Neural crest cell (in vitro differentiated cells): ENCODE data around the gene ITPR1. TPM values are rescaled to one million over a fixed set of nuclear protein-coding genes. Genes with fewer than 3 reads are reported as not detected.

Source experiments
- DNase-seq: peaks from one replicate; pipeline ENCODE4 v3.0.0; 2021; ENCODE audit warnings: low read depth, mixed read lengths, low spot score
- H3K27ac Mint-ChIP-seq: one replicate; pipeline ENCODE4 v1.8.0; 2021; ENCODE audit warnings: mild to moderate bottlenecking, mixed read lengths; ENCODE audit not compliant: unreplicated experiment
- H3K27me3 Mint-ChIP-seq: 2 replicates; pipeline ENCODE4 v1.8.0; 2021; ENCODE audit warnings: low read depth, mild to moderate bottlenecking, mixed read lengths
- H3K36me3 Mint-ChIP-seq: 2 replicates; pipeline ENCODE4 v1.8.0; 2021; ENCODE audit warnings: low read depth, mild to moderate bottlenecking, mixed read lengths
- H3K4me1 Mint-ChIP-seq: 2 replicates; pipeline ENCODE4 v1.8.0; 2021; ENCODE audit warnings: mixed read lengths
- H3K4me3 Mint-ChIP-seq: one replicate; pipeline ENCODE4 v1.8.0; 2021; ENCODE audit warnings: mild to moderate bottlenecking, mixed read lengths
- H3K9me3 Mint-ChIP-seq: 2 replicates; pipeline ENCODE4 v1.8.0; 2021; ENCODE audit warnings: mixed read lengths
- total RNA-seq: library from RNA; stranded (reverse); gene quantifications from 2 replicates; pipeline ENCODE4 v1.2.1, GENCODE V29; 2021
- TF ChIP-seq, protein P1 (sequence below): fragments of 200-600 bp; sonication (generic); conservative IDR thresholded peaks from 2 replicates; pipeline ENCODE4 v1.5.0; 2021; ENCODE audit warnings: antibody characterized with exemption, mild to moderate bottlenecking

Gene ITPR1
- total RNA-seq, 1 donor from 2014 or later = 4.8 TPM

DNA sequence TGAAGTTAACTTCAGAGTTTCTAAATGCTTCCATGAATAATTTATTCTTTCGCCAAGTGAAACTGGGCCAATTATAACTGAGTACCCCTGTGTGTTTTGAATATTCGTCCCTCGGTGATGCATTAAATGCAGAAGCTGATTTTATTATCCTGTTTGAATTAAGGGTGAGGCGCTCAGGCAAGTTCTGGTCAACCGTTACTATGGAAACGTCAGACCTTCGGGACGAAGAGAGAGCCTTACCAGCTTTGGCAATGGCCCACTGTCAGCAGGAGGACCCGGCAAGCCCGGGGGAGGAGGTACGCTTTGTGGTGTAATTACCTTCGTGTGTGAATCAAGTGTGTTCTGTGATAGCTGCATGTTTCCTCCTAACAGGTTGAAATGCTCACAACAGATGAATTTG lies 239.8 kb downstream of the ITPR1 start:
- H3K27ac Mint-ChIP-seq = no peak overlapping the region
- no peak for DNase-seq
- H3K9me3 Mint-ChIP-seq = no peaks in the 10 kb centered on the region
- H3K4me3 Mint-ChIP-seq = no peak overlapping the region
- no peaks in the 10 kb centered on the region for H3K36me3 Mint-ChIP-seq
- TF ChIP-seq, protein P1, sequence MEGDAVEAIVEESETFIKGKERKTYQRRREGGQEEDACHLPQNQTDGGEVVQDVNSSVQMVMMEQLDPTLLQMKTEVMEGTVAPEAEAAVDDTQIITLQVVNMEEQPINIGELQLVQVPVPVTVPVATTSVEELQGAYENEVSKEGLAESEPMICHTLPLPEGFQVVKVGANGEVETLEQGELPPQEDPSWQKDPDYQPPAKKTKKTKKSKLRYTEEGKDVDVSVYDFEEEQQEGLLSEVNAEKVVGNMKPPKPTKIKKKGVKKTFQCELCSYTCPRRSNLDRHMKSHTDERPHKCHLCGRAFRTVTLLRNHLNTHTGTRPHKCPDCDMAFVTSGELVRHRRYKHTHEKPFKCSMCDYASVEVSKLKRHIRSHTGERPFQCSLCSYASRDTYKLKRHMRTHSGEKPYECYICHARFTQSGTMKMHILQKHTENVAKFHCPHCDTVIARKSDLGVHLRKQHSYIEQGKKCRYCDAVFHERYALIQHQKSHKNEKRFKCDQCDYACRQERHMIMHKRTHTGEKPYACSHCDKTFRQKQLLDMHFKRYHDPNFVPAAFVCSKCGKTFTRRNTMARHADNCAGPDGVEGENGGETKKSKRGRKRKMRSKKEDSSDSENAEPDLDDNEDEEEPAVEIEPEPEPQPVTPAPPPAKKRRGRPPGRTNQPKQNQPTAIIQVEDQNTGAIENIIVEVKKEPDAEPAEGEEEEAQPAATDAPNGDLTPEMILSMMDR = no peak
- peaks cover 35% of the 10 kb centered on the region for H3K4me1 Mint-ChIP-seq
- peaks cover 12% of the 10 kb centered on the region for H3K27me3 Mint-ChIP-seq

DNA sequence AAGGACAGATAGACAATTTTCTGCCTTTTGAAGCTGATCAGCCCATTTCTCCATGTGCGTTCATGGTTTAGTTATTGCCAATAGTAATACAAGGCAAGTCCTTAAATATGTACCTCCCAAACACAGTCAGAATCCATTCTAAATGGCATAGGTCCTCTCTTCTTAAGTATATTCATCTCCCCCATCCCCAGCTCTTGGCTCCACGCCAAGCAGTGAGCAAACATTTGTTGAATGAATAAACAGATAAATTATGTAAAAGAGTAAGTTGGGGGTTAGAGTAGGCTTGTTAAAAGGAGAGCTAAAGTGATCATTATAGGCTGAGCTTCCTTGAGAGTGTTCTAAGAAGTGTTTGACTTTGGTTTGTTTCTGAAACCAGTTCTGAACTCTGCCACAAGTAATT lies 241.3 kb downstream of the ITPR1 start:
- DNase-seq = no peak
- Mint-ChIP-seq H3K27me3 (peaks cover 12% of the 10 kb centered on the region), H3K4me1 (peaks cover 35% of the 10 kb centered on the region), H3K27ac (no peak overlapping the region), H3K36me3 (no peaks in the 10 kb centered on the region), H3K9me3 (no peaks in the 10 kb centered on the region), H3K4me3 (no peak overlapping the region)
- TF ChIP-seq, protein P1 = no peak

DNA sequence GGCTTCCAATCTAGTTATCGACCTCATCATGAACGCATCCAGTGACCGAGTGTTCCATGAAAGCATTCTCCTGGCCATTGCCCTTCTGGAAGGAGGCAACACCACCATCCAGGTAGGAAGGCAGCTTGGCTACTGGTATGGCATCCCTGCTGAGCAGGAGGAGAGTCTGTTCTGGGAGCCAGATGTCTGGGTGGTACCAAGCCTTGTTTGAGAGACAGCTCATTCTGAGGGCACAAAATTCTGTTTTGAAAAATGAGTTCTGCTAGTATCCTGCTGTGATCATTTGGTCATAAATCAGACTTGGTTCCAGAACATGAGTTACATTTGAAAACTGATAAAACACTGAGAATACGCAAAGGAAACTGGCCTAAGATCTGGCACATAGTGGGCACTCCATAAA lies 242.1 kb downstream of the ITPR1 start:
- TF ChIP-seq, protein P1 = no peak
- H3K9me3 Mint-ChIP-seq = peaks cover 3% of the 10 kb centered on the region
- DNase-seq = no peak
- no peak overlapping the region for H3K27ac Mint-ChIP-seq
- peaks cover 12% of the 10 kb centered on the region for H3K27me3 Mint-ChIP-seq
- no peak overlapping the region for H3K4me3 Mint-ChIP-seq
- H3K4me1 Mint-ChIP-seq = peaks cover 31% of the 10 kb centered on the region
- H3K36me3 Mint-ChIP-seq = no peaks in the 10 kb centered on the region

DNA sequence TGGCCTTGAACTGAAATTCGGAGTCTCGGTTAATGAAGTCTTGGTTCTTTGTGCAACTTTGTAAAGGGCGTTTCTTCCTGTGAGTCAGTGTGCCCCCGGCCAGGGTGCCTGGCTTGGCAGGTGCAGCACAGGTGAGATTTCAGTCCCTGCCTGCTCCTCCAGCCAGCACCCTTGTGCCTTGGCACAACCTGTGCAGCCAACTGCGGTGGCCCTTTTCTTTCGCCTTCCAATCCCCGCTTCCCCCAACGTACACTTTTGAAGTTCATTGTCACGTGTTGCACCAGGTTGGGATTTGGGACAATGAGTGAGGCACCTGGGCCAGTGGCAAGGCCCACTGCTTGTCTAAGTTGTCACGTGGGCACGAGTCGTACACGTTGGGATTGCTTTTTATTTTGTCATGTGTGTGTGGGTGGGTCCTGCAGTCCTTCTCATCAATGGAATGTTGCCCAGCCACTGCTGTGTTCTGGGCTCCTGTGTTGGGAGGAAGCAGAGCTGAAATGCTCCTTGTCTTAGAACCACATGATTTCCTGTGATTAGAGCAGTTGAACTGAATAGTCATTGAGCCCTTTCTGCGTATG lies 243.2 kb downstream of the ITPR1 start:
- H3K36me3 Mint-ChIP-seq = no peaks in the 10 kb centered on the region
- TF ChIP-seq, protein P1 = no peak
- DNase-seq = no peak
- peaks cover 10% of the 10 kb centered on the region for H3K27me3 Mint-ChIP-seq
- H3K9me3 Mint-ChIP-seq = peaks cover 3% of the 10 kb centered on the region
- H3K4me3 Mint-ChIP-seq = no peak overlapping the region
- H3K27ac Mint-ChIP-seq = no peak overlapping the region
- peaks cover 22% of the 10 kb centered on the region for H3K4me1 Mint-ChIP-seq

DNA sequence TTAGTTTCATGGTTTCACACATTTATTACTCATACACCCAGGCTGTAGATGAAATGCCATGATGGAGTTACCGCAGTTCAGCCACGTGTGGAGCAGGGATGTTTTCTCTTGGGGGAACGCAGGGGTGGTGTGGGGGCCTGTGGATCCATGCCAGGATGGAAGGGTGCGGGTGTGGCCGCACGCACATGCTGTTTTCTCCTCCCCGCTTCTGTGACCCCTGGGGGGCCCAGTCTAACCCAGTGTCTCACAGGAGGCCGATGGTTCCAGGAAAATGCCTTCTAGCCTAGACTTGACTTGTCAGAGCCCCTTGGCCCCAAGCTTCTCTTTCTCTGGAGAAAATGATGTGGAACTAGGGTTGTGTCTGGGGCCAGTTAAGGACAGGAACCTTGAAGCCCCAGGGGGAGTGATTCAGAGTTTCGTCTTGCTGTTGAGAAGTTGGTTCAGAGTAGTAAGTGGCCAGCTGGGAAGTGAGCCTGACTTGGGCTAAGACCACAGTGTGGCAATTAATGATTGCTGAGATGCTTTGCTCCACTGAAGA lies 245.7 kb downstream of the ITPR1 start:
- no peak overlapping the region for H3K27ac Mint-ChIP-seq
- H3K36me3 Mint-ChIP-seq = no peaks in the 10 kb centered on the region
- H3K4me3 Mint-ChIP-seq = no peak overlapping the region
- H3K27me3 Mint-ChIP-seq = peaks cover 4% of the 10 kb centered on the region
- DNase-seq = no peak
- no peaks in the 10 kb centered on the region for H3K4me1 Mint-ChIP-seq
- H3K9me3 Mint-ChIP-seq = peaks cover 3% of the 10 kb centered on the region
- TF ChIP-seq, protein P1 = no peak
